SK-N-MC (cell line): Measurements from ENCODE around the gene ORC4.

Experiments
- DNase-seq: peaks from one replicate; pipeline ENCODE4 v3.0.0-alpha.2; 2011; ENCODE audit warnings: low read depth, low spot score
- H3K27ac ChIP-seq: fragments of 200-600 bp; sonication (generic); 2 replicates; pipeline ENCODE4 v1.5.1; 2016; ENCODE audit warnings: mixed run types
- H3K36me3 ChIP-seq: fragments of 200-600 bp; sonication (generic); 2 replicates; pipeline ENCODE4 v1.6.1; 2017; ENCODE audit warnings: antibody characterized with exemption, low read length, mixed read lengths; ENCODE audit not compliant: insufficient read depth
- H3K4me3 ChIP-seq: fragments of 200-600 bp; sonication (generic); 2 replicates; pipeline ENCODE4 v1.5.1; 2016
- H3K9ac ChIP-seq: fragments of 200-600 bp; sonication (generic); 2 replicates; pipeline ENCODE4 v1.8.0; 2017; ENCODE audit warnings: mixed run types, mixed read lengths; ENCODE audit not compliant: insufficient read length
- H3K9me3 ChIP-seq: fragments of 200-600 bp; sonication (generic); 2 replicates; pipeline ENCODE4 v1.6.1; 2017; ENCODE audit warnings: low read depth, mild to moderate bottlenecking, antibody characterized with exemption, low read length, moderate library complexity, mixed read lengths
- EZH2 ChIP-seq: fragments of 200-600 bp; sonication (generic); IDR thresholded peaks from one replicate; pipeline ENCODE4 v1.6.1; 2017; ENCODE audit warnings: antibody characterized with exemption
- FOXP2 ChIP-seq: optimal IDR thresholded peaks from 2 replicates; pipeline ENCODE3; 2011; ENCODE audit warnings: mild to moderate bottlenecking, moderate library complexity; ENCODE audit not compliant: insufficient read depth; ENCODE audit errors: extremely low read length, control extremely low read depth
- POLR2AphosphoS5 ChIP-seq: IDR thresholded peaks from 2 replicates; pipeline ENCODE4 v1.6.1; 2012; ENCODE audit warnings: mild to moderate bottlenecking, low read depth, low read length, borderline replicate concordance

ORC4 gene

GRCh38 chr2:147980940-147981528 lies 39.5 kb downstream of the ORC4 start:
- no peak overlapping the region for H3K9ac ChIP-seq
- TF ChIP-seq POLR2AphosphoS5 = no peak
- no peak for TF ChIP-seq EZH2
- no peak for TF ChIP-seq FOXP2
- no peaks in the 10 kb centered on the region for H3K9me3 ChIP-seq

GRCh38 chr2:147977679-147978078 lies 42.9 kb downstream of the ORC4 start:
- no peaks in the 10 kb centered on the region for H3K9me3 ChIP-seq
- peaks cover 15% of the 10 kb centered on the region for H3K36me3 ChIP-seq
- TF ChIP-seq POLR2AphosphoS5 (no peak), EZH2 (no peak), FOXP2 (no peak)
- no peak overlapping the region for H3K4me3 ChIP-seq
- no peak for DNase-seq
- no peak overlapping the region for H3K9ac ChIP-seq
- no peak overlapping the region for H3K27ac ChIP-seq

More at GRCh38 chr2:147980940-147981528, 39.5 kb downstream of the ORC4 start:
- H3K27ac ChIP-seq = no peak overlapping the region
- peaks cover 10% of the 10 kb centered on the region for H3K36me3 ChIP-seq
- H3K4me3 ChIP-seq = no peak overlapping the region
- DNase-seq = no peak

GRCh38 chr2:147976102-147976501 lies 44.4 kb downstream of the ORC4 start:
- DNase-seq = no peak
- peaks cover 21% of the 10 kb centered on the region for H3K36me3 ChIP-seq
- no peak overlapping the region for H3K27ac ChIP-seq
- no peaks in the 10 kb centered on the region for H3K9me3 ChIP-seq
- H3K4me3 ChIP-seq = no peak overlapping the region
- no peak overlapping the region for H3K9ac ChIP-seq
- TF ChIP-seq FOXP2 = no peak
- no peak for TF ChIP-seq POLR2AphosphoS5
- no peak for TF ChIP-seq EZH2

GRCh38 chr2:147968571-147968970 lies 52.0 kb downstream of the ORC4 start:
- TF ChIP-seq EZH2 = no peak
- no peak for TF ChIP-seq FOXP2
- no peak for TF ChIP-seq POLR2AphosphoS5
- Histone ChIP-seq H3K27ac (no peak overlapping the region), H3K9ac (no peak overlapping the region), H3K9me3 (peaks cover 13% of the 10 kb centered on the region), H3K36me3 (peaks cover 58% of the 10 kb centered on the region), H3K4me3 (no peak overlapping the region)
- DNase-seq = no peak

GRCh38 chr2:147952118-147952517 lies 68.4 kb downstream of the ORC4 start:
- Histone ChIP-seq H3K27ac (no peak overlapping the region), H3K4me3 (no peak overlapping the region), H3K9ac (no peak overlapping the region), H3K9me3 (no peaks in the 10 kb centered on the region), H3K36me3 (peaks cover 27% of the 10 kb centered on the region)
- TF ChIP-seq FOXP2 (no peak), EZH2 (no peak), POLR2AphosphoS5 (no peak)
- DNase-seq = no peak

GRCh38 chr2:147945660-147946059 lies 74.9 kb downstream of the ORC4 start:
- DNase-seq = no peak
- no peaks in the 10 kb centered on the region for H3K9me3 ChIP-seq
- no peak overlapping the region for H3K27ac ChIP-seq
- no peak overlapping the region for H3K4me3 ChIP-seq
- H3K9ac ChIP-seq = no peak overlapping the region
- TF ChIP-seq POLR2AphosphoS5 = no peak
- TF ChIP-seq EZH2 = no peak
- TF ChIP-seq FOXP2 = no peak
- H3K36me3 ChIP-seq = peaks cover 7% of the 10 kb centered on the region

GRCh38 chr2:147939313-147939712 lies 81.2 kb downstream of the ORC4 start:
- Histone ChIP-seq H3K9me3 (no peaks in the 10 kb centered on the region), H3K4me3 (no peak overlapping the region), H3K9ac (no peak overlapping the region), H3K27ac (no peak overlapping the region), H3K36me3 (peaks cover 34% of the 10 kb centered on the region)
- no peak for DNase-seq
- TF ChIP-seq EZH2 = no peak
- TF ChIP-seq POLR2AphosphoS5 = no peak
- no peak for TF ChIP-seq FOXP2

- Histone ChIP-seq H3K9me3 (no peaks in the 10 kb centered on the region), H3K36me3 (peaks cover 40% of the 10 kb centered on the region), H3K4me3 (no peak overlapping the region), H3K9ac (no peak overlapping the region), H3K27ac (no peak overlapping the region)
- TF ChIP-seq FOXP2 (no peak), POLR2AphosphoS5 (no peak)
- DNase-seq = no peak
These were observed 82.7 kb downstream of the ORC4 start for GRCh38 chr2:147937744-147938349.
